HG02678 (cell line): ENCODE measurements around the gene PTPRD.

Experiments
- ATAC-seq: cut with Tn5 transposase; IDR thresholded peaks from one replicate; pipeline ENCODE4 v1.9.1; 2021; ENCODE audit warnings: mild to moderate bottlenecking, moderate library complexity; ENCODE audit not compliant: unreplicated experiment

The PTPRD gene

GRCh38 chr9:8382777-8383527, 2229.8 kb downstream of the PTPRD start:
- no peak for ATAC-seq

DNA sequence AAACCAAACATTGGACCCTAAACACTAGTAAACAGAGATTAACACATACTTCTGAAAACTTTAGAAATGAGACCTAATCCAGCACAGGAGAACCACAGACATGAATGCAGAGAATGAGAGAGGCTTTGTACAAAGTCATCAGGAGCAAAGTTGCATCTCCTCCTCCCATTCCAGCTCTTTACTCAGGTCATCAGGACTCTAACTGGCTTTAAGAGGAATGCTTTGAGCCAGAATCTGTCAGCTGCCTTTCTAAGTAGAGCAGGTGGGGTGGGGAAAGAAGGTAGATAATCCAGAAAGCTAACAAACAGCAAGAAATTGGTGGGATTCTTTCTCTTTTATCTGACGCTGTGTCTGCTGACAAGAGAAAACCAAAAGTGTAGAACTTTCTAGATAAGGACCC, 2230.5 kb downstream of the PTPRD start:
- ATAC-seq = no peak

DNA sequence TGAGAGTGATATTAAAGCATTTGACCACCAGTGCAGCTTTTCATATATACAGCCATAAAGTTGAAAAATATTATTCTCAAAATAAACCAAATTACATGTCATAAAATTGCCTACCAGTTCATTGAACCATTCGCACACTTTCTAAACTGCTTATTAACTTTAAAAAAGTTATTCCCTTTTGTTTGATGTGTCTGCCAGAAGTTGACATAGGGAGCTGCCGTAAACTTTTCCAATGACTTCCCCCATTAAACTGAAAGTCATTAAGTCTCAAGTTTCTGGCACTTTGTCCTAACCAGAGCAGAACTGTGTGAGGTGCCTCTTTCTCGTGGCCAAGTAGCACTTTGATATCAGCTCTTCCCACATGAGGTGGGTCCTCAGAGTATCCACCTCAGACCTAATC, 2231.2 kb downstream of the PTPRD start:
- ATAC-seq = no peak

DNA sequence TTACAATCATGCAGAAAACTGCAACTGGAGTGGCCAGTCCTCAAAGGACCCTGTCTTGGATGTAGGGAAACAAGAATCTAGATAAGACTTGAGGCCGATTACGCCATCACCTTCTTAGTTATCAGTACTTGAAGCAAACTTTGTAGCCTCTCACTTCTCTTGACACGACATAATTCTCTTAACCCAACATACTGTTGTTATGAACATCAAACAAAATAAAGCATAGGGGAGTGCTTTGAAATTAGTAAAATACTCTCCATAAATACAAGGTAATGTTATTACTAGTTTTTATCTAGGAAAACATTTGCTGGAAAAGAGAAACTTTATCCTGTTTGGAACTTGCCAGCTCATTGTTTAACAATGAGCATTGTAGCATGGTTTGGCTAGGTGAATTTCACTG, 2238.3 kb downstream of the PTPRD start:
- ATAC-seq = no peak

DNA sequence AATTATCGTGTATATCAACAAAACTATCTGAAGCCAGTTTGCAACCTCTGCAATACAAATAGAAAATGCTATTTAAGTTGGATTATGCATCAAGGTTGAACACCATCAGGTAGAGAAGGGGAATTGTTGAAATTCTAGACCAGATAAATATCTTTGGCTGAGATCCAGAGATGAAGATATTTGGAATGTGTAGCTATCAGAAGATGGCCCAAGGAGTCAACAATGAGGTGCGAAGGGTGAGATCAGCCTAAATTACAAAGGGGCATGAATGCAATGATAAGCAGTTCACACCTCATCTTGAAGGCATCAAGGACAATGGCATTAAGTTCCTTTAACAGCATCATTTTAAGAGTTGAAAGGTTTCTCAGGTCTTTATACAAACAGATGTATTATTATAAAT, 2241.1 kb downstream of the PTPRD start:
- no peak for ATAC-seq

DNA sequence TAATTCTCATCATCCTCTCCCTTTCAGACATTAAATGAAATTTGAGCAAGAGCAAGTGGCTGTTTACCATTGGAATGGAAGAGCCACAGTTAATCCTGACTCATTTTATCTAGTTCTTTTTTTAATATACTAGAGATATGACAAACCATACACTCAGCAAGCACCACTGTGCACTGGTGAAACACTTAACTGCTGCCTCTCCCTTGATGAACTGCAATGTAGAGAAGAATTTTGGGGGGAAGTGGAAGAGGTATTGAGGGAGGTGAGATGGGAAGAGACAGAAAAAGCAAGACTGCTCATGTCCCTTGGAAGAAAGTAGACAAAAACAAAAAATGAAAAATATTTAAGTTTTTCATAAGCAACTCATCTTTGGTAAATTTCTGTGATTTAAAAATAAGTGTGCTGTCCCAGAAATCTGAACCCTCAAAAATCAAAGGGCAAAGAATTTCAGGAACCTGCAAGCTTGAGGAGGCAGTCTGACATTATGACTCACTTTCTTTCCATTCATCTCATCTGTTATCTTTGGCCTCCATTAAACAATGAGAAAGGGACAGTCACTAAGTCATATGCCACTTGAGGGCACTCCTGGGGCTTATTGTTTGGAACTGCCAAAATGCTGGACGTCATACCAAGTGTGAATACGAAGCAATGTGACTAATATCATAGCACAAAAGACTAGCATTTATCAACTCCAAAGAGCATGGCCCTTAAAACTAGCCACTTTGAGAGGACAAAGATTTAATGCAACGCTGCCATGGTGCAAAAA, 2246.5 kb downstream of the PTPRD start:
- ATAC-seq = no peak

GRCh38 chr9:8365466-8366160, 2247.2 kb downstream of the PTPRD start:
- no peak for ATAC-seq

DNA sequence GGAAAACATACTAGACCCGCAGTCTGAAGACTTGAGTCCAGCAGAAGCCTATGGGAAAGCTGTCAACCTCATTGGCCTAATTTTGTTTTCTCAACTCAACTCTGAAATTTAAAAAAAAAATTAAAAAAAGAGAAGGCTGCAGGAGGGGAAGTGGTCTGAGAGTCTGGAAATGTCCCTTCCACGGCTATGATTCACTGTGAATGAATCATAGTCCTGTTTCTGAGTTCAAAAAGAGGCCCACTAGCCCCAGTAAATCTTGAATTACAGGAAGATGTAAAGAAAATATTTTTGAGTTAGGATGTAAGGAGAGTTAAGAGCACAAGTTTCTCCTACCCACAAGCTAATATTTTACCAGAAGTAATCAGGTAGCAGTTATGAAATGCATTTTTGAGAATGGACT, 2247.8 kb downstream of the PTPRD start:
- ATAC-seq = peak; percentile 49

- ATAC-seq = no peak
These were observed 2248.6 kb downstream of the PTPRD start for GRCh38 chr9:8364026-8364752.

GRCh38 chr9:8362250-8362649, 2250.6 kb downstream of the PTPRD start:
- ATAC-seq = peak; percentile 62

DNA sequence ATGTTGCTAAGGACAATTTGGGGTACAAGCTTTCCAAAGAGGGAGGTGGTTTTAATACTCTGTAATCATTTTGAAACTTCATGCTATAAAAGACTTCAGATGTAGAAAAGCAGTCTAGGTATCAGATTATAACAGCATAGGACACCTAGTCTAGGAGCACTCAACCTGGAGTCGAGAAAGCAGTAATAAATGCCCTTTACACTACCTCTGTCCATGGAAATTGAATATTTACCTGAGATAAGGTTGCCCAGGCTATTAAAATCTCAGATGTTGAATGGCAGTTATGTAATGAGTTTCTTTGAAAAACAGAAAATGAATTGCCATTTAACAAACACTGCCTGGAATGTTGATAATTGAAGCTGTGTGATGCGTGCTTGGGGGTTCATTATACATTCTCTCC, 2251.4 kb downstream of the PTPRD start:
- ATAC-seq = no peak

DNA sequence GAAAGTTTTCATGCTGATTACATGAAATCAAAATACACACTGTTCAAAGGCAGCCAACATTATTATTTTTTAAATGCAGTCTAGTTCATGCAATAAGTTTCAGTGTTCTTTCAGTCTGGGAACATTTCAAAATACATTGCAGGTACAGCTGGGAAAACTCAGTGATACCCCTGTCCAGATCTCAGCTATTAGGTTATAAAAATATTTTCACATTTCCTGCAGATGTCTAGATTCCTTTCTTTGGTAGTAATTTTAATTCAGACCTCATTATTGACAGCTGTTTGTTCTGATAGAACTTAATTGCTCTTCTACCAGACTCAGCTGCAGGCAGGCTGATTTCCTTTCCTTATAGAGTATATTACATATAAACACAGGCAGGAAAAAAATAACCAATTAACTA, 2256.4 kb downstream of the PTPRD start:
- ATAC-seq = no peak

- ATAC-seq = no peak
These were observed 2261.4 kb downstream of the PTPRD start for GRCh38 chr9:8351436-8351835.

- no peak for ATAC-seq
These were observed 2262.9 kb downstream of the PTPRD start for GRCh38 chr9:8349901-8350300.

DNA sequence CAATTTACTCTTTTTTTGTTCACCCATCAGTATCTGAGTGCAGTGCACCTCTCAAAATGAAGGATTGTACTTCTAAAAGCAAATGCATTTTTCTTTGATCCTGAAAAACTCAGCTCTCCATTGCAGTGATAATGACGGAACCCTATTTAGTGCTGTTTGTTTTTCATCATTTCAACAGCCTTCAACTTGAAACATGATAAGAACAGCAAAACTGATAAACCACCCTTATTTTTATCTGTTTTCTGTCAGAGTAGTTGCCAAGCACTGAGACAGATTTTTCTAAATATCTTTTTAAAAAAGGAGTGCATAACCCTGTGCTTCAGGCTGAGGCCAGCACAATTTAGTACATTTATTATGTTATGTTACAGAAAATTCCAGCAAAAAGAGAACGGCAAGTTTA, 2263.4 kb downstream of the PTPRD start:
- no peak for ATAC-seq

DNA sequence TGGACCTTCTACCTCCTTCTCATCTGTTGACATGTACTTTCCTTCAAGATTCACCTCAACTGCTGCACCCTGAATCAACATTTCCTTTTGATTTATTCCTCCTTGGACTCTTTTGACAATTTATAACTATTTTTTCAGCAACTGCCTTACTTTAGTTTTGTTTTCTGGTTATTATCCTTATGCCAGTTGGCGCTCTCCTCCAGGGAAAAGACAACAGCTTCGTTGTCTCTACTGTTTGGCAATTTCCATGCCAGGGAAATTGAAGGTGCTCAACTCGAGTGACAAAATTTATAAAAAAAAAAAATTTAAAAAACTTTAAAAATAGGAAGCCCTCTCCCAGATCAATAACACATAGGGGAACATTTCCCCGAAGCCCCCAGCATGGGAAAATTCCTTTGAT, 2264.0 kb downstream of the PTPRD start:
- ATAC-seq = no peak

- no peak for ATAC-seq
These were observed 2266.5 kb downstream of the PTPRD start for GRCh38 chr9:8346296-8346695.

DNA sequence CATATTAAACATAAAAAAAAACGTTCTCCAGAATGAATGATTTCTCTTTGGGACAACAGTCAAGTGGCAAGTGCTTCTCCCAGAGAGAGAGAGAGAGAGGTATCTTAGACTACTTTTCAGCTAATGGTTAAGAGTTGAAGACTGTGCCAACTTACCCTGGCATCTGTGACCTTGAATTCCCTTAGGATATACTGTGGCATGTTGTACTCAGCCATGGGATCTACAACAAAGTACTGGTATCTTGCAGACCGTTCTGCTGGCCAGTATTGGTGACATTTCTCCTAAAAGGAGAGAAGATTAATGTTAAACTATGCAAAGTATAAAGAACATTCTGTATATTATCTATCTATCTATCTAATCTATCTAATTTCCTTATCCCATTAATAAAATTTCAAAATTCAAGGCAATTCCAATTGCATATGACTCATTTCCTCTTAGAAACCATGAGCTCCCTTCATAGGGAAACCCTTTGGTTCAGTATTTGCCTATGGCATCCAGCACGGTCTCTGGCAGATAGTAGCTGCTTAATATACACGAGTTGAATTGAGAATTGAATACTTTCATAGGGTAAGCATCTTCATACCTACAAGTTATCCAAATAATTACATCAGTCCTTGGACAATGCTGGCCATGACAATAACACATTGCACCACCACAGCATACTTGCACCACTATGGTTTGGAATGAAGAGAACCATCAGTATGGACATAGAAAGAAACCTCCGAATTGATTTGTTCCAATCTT, 2273.9 kb downstream of the PTPRD start:
- no peak for ATAC-seq

GRCh38 chr9:8337834-8338766, 2274.7 kb downstream of the PTPRD start:
- no peak for ATAC-seq
